Medulla oblongata (tissue), 1 donor: ENCODE measurements around the gene TSPOAP1.

ENCODE experiments used
- DNase-seq: peaks from one replicate; pipeline ENCODE4 v3.0.0-alpha.2; 2015; ENCODE audit errors: extremely low spot score

TSPOAP1 gene

GRCh38 chr17:58302919-58303585 is 25.5 kb downstream of the TSPOAP1 start:
- DNase-seq, result no peak

DNA sequence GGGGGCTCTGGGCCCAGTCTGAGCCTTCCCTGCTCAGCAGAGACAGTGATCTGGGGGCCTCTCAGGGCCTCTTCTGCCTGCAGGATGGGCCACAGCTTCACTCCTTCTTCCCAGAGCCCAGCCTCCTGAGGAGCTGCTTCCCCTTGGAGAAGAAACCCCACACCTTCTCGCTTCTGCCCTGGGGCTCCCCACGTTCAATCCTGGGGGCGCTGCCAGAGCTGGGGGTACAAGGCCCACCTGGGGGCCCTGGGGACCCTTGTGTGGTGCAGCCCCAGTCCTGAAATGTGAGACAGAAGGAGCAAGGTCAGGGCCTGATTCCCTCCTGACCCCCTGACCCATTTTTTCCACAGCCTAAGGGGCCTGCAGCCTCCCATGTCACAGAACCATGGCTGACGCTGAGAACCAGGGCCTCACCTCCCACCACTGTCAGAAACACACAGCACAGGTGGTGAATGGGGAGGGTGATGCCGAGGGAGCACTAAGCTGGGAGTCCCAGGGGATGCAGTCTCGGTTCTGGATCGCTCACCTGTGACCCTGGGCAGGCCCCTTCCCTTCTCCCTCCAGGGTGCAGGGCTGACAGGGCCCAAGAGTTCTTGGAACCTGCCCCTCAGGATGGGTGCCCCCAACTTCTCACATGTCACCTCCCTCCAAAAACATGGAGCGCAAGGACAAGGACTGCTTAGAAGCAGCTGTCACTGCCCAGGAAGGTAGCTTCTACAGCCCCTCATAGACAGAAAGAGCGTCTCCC is 26.2 kb downstream of the TSPOAP1 start:
- no peak for DNase-seq

GRCh38 chr17:58301504-58302150 is 27.0 kb downstream of the TSPOAP1 start:
- DNase-seq, result no peak

DNA sequence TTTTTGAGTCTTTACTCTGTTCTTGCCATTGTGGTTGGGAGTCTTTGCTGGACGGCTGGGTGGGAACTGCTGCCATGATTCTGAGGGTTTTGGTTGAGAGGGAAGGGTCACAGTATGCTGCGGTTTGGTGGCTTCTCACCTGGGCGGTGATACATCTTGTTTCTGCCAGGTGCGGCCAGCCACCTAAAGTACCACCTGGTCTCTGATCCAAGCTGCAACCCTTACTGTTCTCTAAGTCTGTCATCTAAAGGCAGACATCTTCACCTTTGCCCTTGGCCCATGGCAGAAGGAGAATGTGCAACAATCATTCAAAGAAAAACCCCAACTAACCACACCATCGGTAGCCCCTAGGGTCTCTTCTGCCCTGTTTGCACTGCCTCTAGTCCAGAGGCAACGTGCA is 28.3 kb downstream of the TSPOAP1 start:
- no peak for DNase-seq

DNA sequence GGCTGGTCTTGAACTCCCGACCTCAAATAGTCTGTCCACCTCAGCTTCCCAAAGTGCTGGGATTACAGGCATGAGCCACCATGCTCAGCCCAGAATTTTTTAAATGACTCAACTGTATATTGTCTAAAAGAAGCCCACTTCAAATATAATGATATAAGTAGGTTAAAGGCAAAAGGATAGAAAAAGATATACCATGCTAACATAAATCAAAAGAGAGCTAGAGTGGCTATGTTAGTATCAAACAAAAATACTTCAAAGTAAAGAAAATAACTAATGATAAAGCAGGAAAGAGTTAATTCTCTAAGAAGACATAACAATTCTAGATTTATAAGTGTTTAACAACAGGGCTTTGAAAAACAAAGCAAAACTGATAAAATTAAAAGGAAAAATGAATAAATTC is 34.6 kb downstream of the TSPOAP1 start:
- DNase-seq, result no peak

- DNase-seq, result no peak
These were observed 37.3 kb downstream of the TSPOAP1 start for GRCh38 chr17:58291246-58291645.

GRCh38 chr17:58289869-58290268 is 38.7 kb downstream of the TSPOAP1 start:
- no peak for DNase-seq

DNA sequence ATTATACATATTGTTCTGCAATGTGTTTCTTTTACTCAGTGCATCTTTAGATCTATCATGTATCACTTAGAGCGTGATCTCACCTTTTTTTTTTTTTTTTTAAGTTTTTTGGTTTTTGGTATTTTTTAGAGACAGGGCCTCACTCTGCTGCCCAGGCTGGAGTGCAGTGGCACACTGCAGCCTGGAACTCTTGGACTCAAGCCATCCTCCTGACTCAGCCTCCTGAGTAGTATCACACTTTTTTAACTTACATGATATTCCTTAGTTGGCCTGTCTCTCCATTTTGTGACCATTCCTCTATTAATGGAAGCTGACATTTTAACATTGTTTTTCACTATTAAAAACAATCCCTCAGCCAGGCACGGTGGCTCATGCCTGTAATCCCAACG is 43.2 kb downstream of the TSPOAP1 start:
- no peak for DNase-seq

GRCh38 chr17:58284613-58285421 is 43.8 kb downstream of the TSPOAP1 start:
- DNase-seq, result no peak

DNA sequence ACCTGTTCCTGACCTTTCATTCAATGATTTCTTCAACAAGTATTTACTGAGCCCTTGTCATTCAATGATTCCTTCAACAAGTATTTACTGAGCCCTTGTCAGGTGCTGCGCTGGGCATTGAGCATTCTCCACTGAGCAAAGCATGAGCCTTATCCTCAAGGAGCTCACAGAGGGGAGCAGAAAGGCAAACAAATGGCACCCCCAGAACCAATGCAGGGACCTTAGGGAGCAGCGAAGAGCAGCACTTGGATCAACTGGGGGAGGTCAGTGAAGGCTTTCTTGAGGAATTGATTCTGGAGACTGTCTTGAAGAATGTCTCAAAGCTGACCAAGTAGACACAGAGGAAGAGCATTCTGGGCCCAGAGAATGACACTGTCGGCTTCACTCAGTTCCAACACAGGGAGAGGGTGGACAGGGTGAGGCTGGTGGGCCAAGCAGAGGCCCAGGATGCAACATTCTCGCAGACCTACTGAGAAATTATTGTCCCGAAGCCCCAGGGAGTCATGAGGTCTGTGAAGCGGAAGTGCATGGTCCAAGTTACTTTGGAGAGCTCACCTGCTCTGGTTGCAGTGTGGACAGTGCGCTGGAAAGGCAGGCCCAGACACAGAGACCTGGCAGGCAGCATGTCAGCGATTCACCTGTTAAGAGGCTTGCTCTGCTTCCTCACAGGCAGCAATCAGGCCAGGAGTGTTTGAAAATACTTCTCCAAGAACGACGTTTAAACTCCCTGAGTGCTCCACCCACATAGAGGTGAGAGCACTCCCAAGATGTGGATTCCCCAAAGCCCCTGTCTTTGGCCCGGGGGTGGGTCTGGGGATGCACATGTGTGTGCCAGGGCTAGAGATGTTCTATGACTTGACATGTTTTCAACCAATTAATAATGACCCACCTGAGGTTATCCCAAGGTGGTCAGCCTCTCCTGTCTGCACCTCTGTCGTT is 44.7 kb downstream of the TSPOAP1 start:
- DNase-seq, result no peak

GRCh38 chr17:58282442-58282841 is 46.2 kb downstream of the TSPOAP1 start:
- DNase-seq, result no peak

DNA sequence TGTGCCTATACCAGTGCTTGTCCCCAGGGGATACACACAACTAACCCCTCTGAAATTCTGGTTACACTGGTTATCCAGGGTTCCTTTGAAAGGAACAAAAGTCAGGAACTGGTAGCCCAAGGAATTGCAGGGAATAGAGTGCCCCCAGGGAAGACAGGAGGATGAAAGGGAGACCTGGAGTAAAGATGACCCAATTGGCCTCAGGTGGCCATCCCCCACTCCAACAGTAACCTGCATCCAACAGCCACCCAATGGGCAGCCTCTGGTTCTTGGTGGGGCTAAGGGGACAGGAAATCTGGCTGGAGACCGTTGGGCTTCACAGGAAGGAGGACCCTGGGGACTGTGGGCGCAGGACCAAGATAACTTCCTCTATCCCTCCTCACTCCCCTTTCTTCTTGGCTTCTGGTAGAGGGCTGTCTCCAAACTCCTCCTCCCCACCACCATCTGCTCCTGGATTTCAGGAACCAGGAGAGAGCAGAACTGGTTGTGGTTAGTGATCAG is 47.0 kb downstream of the TSPOAP1 start:
- DNase-seq, result no peak

- no peak for DNase-seq
These were observed 47.9 kb downstream of the TSPOAP1 start, which contains the start of gene MPO for GRCh38 chr17:58280480-58281217. MPO (minus strand) TSS chr17:58280935; CDS start chr17:58280758, 177 bp downstream.

DNA sequence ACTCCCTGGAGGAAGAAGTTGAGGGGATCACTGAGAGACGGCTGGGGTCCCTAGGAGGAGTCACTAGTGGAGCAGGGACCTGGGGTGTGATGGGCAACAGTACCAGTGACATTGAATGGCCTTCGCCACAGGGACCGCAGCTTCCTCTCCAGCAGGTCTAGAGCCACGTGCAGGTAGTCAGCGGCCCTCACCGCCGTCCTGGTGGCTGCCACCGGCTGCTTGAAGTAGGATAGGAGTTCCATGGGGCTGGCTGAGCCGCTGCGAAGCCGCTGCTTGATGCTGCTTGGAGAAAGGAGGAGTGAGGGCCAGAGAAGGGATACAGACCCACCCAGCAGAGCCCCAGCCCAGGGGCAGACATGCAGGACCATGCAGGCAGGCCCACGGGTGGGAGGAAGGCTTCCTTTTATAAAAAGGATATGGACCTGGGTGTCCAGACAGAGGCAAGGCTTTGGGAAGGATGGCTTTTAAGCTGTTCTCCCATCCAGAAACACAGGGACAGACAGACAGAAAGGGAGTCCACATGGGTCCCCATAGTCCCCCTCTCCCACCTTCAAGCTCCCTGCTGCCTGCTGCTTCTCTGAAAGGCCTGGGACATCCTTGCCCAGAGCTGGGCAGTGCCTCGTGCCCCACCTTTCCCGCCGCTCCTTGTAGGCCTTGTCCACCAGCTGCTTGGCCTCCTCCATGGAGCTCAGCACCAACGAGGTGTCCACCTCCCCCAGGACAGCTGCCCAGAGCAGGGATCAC is 48.7 kb downstream of the TSPOAP1 start:
- no peak for DNase-seq

DNA sequence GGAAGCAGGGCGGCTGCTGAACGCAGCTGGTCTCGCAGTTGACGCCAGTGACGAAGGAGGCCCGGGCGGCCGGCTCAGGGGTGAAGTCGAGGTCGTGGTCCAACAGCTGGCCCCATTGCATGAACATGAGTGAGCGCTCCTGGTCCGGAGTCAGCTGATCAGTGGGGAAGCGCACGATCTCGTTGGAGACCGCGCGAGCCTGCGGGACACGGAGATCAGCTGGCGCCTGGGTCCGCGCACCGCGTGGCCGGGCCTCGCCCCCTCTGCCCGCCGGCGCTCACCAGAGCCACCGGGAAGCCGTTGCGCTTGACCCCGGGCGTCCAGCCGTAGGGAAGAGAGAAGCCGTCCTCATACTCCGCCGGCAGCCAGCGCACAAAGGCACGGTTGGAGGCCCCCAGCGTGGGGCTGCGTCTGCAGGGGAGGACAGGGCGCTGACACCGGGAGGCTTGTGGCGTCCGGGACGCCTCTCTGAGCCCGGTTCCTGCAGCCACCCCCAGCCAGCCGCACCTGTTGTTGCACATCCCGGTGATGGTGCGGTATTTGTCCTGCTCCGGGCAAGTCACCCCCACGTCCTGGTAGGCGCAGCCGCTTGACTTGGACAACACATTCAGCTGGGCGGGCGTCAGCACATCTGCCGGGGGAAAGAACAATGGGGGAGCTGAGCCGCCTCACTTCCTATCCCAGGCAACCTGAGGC is 49.4 kb downstream of the TSPOAP1 start:
- no peak for DNase-seq

- peak; percentile 26 for DNase-seq
These were observed 50.0 kb downstream of the TSPOAP1 start for GRCh38 chr17:58278661-58279015.

DNA sequence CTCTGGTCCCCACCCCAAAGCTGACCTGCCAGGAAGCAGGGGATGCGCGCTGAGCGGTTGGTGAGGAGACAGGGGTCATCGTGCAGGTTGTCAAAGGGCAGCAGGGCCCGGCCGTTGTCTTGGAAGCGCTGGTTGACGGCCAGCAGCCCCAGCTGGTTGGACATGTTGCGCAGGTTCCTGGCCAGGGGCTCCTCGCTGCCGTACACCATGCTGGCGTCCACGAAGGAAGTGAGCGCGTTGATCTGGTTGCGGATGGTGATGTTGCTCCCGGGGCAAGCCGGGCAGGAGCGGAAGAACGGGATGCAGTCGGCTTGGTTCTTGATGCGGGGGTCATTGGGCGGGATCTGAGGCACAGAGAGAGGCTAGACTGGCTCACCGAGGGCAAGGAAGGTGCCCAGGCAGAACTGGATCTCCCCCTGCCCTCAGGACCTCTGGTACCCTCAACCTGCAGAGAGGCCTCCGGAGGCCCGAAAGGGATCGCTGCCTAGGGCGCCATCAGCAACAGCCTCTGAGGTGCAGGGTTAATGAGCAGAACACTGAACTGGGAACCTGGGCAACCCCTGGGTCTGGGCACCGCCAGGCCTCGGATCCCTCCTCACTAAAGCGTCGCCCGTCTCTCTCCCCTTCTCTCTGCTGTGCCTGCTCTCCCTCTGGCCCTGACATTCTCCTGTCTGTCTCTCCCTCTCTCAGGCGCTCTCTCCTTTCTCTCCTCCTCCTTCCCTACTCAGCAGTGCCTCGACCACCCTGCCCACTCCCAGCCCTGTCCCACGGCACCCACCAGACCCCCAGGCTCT is 50.6 kb downstream of the TSPOAP1 start:
- no peak for DNase-seq
